Measurements from ENCODE around the gene RP2.

Gene RP2

DNA sequence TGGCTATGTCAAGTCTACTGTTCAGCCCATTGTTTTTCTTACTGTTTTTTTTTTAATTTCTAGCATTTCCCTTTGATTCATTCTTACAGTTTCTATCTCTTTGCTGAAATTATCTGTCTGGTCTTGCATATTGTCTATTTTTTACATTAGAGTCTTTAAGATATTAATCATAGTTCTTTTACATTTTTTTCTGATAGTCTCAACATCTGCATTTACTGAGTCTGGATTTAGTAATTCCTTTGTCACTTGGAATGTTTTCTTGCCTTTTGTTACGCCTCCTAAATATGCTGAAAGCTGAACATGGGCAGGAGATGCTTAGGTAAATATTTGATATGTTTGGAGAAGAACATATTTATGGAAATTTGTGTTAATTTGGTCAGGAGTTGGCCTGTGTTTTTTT lies 85.8 kb downstream of the RP2 start:
- no peak for DNase-seq

DNA sequence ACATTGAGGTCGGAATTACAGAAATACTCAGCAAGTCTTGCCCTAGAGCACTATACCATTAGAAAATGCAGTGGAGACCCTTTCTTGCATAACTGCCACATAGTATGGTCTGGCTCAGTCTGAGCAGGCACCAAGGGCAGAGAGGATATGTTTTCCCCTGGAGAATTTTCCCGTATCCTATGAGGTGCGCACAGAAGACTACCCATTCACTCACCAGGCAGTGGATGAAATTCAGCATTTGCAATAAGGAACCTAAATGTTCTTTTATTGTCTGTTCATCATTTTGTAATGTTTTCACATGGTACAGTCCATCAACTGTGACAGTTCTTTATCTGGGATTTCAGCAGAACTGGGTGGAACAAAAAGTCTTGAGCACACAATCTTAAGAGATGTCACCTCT lies 90.9 kb downstream of the RP2 start:
- DNase-seq, result no peak

DNA sequence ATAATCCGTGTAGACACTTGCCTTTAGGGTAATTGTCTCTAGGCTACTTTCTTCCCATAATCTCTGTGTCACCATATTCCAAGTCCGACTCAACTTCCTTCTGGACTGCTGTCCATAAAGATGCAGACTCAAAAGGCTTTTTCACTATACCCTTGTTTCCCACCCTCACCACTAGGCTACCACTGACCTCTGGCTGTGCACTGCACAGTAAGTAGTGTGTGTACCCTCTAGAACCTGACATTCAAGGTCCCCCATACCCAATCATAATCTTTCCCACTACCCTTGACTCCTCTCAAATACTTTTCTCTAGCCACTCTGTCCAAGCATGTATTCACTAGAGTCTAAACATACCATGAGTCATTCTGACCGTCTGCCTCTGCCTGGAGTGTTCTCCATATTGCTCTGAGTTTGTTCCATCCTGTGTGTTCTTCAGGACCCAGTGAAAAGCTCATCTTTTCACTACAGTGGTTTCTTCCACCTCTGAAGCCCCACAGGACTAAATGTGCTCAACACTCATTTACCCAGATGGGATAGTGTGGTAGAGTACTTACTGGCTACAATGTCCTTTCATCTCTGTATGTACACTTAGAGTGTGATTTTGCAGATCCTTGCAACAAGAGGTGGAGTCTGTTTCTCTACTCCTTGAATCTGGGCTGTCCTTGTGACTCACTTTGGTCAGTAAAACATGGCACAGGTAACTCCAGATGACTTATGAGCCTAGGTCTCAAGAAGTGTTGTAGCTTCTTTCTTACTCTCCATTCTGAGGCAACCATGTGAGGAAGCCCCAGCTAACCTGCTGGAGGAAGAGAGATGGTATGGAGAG lies 92.8 kb downstream of the RP2 start:
- no peak for DNase-seq
